IMR-90 (cell line): ENCODE measurements around the gene SOX1. TPM values are rescaled to one million over a fixed set of nuclear protein-coding genes. Genes with fewer than 3 reads are reported as not detected.

ENCODE experiments used
- ATAC-seq: fragments of 200-7000 bp; cut with Tn5 transposase; 2 replicates; pipeline ENCODE4 v1.9.1; 2020; ENCODE audit warnings: low read depth, mild to moderate bottlenecking, moderate library complexity
- BruUV-seq: library from RNA; stranded (reverse); fragments of 400-500 nt; replicated peaks from 2 replicates; lab custom pipeline; 2021; lab: Mats Ljungman, UMichigan
- CTCF ChIA-PET: fragments of 300-600 bp; formaldehyde crosslinking; extraction: SDS; loops from one replicate; lab custom pipeline; 2021; ENCODE audit warnings: antibody characterized with exemption; lab: Yijun Ruan, JAX
- POLR2A ChIA-PET: fragments of 300-600 bp; sonication (Branson Sonifier 250); formaldehyde crosslinking; loops from one replicate; lab custom pipeline; 2022; ENCODE audit warnings: antibody characterized with exemption; ENCODE audit not compliant: unreplicated experiment; lab: Charles Lee
- DNase-seq: peaks from one replicate; pipeline ENCODE4 v3.0.0; 2013
- H2AFZ ChIP-seq: replicated peaks from 2 replicates; pipeline ENCODE3; 2013; ENCODE audit warnings: low read length, mild to moderate bottlenecking; ENCODE audit not compliant: poor library complexity
- H2AK5ac ChIP-seq: 2 replicates; pipeline ENCODE4 v1.6.1; 2013; ENCODE audit warnings: low read depth, low read length, inconsistent platforms
- H2AK9ac ChIP-seq: replicated peaks from 2 replicates; pipeline ENCODE3; 2013; ENCODE audit warnings: mild to moderate bottlenecking, low read depth, low read length, moderate library complexity; ENCODE audit not compliant: poor library complexity
- H2BK120ac ChIP-seq: 2 replicates; pipeline ENCODE4 v1.6.1; 2013; ENCODE audit warnings: low read depth, low read length, inconsistent platforms
- H2BK15ac ChIP-seq: 3 replicates; pipeline ENCODE4 v1.6.1; 2013; ENCODE audit warnings: low read depth, low read length, inconsistent platforms
- H2BK20ac ChIP-seq: 2 replicates; pipeline ENCODE4 v1.6.1; 2013; ENCODE audit warnings: low read depth, mild to moderate bottlenecking, inconsistent platforms, low read length, moderate library complexity
- H2BK5ac ChIP-seq: 2 replicates; pipeline ENCODE4 v1.6.1; 2013; ENCODE audit warnings: mild to moderate bottlenecking, low read depth, low read length, inconsistent platforms; ENCODE audit not compliant: poor library complexity, severe bottlenecking
- H3K14ac ChIP-seq: replicated peaks from 2 replicates; pipeline ENCODE4 v1.6.1; 2013; ENCODE audit warnings: low read depth, low read length, inconsistent platforms
- H3K18ac ChIP-seq: 2 replicates; pipeline ENCODE4 v1.6.1; 2013; ENCODE audit warnings: low read depth, low read length, control low read depth
- H3K23ac ChIP-seq: 2 replicates; pipeline ENCODE4 v1.6.1; 2013; ENCODE audit warnings: low read depth, low read length, inconsistent platforms
- H3K27ac ChIP-seq: 2 replicates; pipeline ENCODE4 v1.5.1; 2013; ENCODE audit warnings: mild to moderate bottlenecking, control low read depth, low read length; ENCODE audit not compliant: insufficient read depth
- H3K27me3 ChIP-seq: 2 replicates; pipeline ENCODE4 v1.6.1; 2013; ENCODE audit warnings: low read length; ENCODE audit not compliant: control insufficient read depth, insufficient read depth
- H3K36me3 ChIP-seq: 2 replicates; pipeline ENCODE4 v1.6.1; 2013; ENCODE audit warnings: low read length, mixed read lengths; ENCODE audit not compliant: control insufficient read depth, insufficient read depth
- H3K4ac ChIP-seq: 2 replicates; pipeline ENCODE4 v1.6.1; 2013; ENCODE audit warnings: low read depth, low read length, inconsistent platforms
- H3K4me1 ChIP-seq: 2 replicates; pipeline ENCODE4 v1.6.1; 2013; ENCODE audit warnings: low read length, mixed read lengths; ENCODE audit not compliant: control insufficient read depth, insufficient read depth
- H3K4me2 ChIP-seq: 2 replicates; pipeline ENCODE4 v1.6.1; 2013; ENCODE audit warnings: low read depth, mild to moderate bottlenecking, control low read depth, low read length, moderate library complexity
- H3K4me3 ChIP-seq: 2 replicates; pipeline ENCODE4 v1.5.1; 2013; ENCODE audit warnings: low read depth, mild to moderate bottlenecking, control low read depth, low read length, moderate library complexity; ENCODE audit not compliant: insufficient read depth
- H3K56ac ChIP-seq: 2 replicates; pipeline ENCODE4 v1.6.1; 2013; ENCODE audit warnings: low read length, inconsistent platforms; ENCODE audit not compliant: insufficient read depth; ENCODE audit errors: extremely low read depth
- H3K79me1 ChIP-seq, 2 experiments: 2 replicates each; pipeline ENCODE4 v1.6.1; 2013; ENCODE audit warnings: low read length in 2 of 2, inconsistent platforms in 1 of 2, low read depth in 1 of 2
- H3K9ac ChIP-seq: 2 replicates; pipeline ENCODE4 v1.6.1; 2013; ENCODE audit warnings: low read depth, low read length, control low read depth
- H3K9me1 ChIP-seq: 2 replicates; pipeline ENCODE4 v1.6.1; 2013; ENCODE audit warnings: low read length, inconsistent platforms; ENCODE audit not compliant: insufficient read depth
- H3K9me3 ChIP-seq: 2 replicates; pipeline ENCODE4 v1.6.1; 2013; ENCODE audit warnings: low read length; ENCODE audit not compliant: control insufficient read depth, insufficient read depth
- H4K20me1 ChIP-seq: 2 replicates; pipeline ENCODE4 v1.6.1; 2013; ENCODE audit warnings: low read length, inconsistent platforms; ENCODE audit not compliant: insufficient read depth
- H4K5ac ChIP-seq: 2 replicates; pipeline ENCODE4 v1.6.1; 2013; ENCODE audit warnings: mild to moderate bottlenecking, low read depth, low read length, control low read depth
- H4K8ac ChIP-seq, 2 experiments: 2 replicates each; pipeline ENCODE4 v1.6.1; 2013; ENCODE audit warnings: low read depth in 2 of 2, low read length in 2 of 2, control low read depth in 1 of 2, inconsistent platforms in 1 of 2
- H4K91ac ChIP-seq: 2 replicates; pipeline ENCODE4 v1.6.1; 2013; ENCODE audit warnings: low read depth, low read length, inconsistent platforms; ENCODE audit not compliant: insufficient read depth
- BHLHE40 ChIP-seq: fragments of 150-350 bp; IDR thresholded peaks from 2 replicates; pipeline ENCODE4 v1.6.1; 2016; ENCODE audit warnings: mild to moderate bottlenecking, low read depth, low read length
- CEBPB ChIP-seq: IDR thresholded peaks from 2 replicates; pipeline ENCODE4 v1.6.1; 2012; ENCODE audit warnings: low read depth, low read length, improper control_type of control experiment
- CTCF ChIP-seq: conservative IDR thresholded peaks from 2 replicates; pipeline ENCODE4 v1.5.1; 2012; ENCODE audit warnings: mild to moderate bottlenecking, low read depth, low read length, improper control_type of control experiment
- FOS ChIP-seq: fragments of 150-350 bp; IDR thresholded peaks from 2 replicates; pipeline ENCODE4 v1.6.1; 2016; ENCODE audit warnings: low read depth, low read length
- MAFK ChIP-seq: IDR thresholded peaks from 2 replicates; pipeline ENCODE4 v1.6.1; 2012; ENCODE audit warnings: low read depth, low read length, improper control_type of control experiment
- MAZ ChIP-seq: IDR thresholded peaks from 2 replicates; pipeline ENCODE4 v1.6.1; 2012; ENCODE audit warnings: low read depth, mild to moderate bottlenecking, low read length, improper control_type of control experiment, moderate library complexity, borderline replicate concordance
- MXI1 ChIP-seq: IDR thresholded peaks from 2 replicates; pipeline ENCODE4 v1.6.1; 2012; ENCODE audit warnings: low read depth, mild to moderate bottlenecking, low read length, moderate library complexity, borderline replicate concordance
- NFE2L2 ChIP-seq: fragments of 150-350 bp; IDR thresholded peaks from 2 replicates; pipeline ENCODE4 v1.6.1; 2016; ENCODE audit warnings: low read depth, mild to moderate bottlenecking, low read length
- RAD21 ChIP-seq: IDR thresholded peaks from 2 replicates; pipeline ENCODE4 v1.6.1; 2012; ENCODE audit warnings: low read length, improper control_type of control experiment
- RFX5 ChIP-seq: IDR thresholded peaks from 2 replicates; pipeline ENCODE4 v1.8.0; 2012; ENCODE audit warnings: low read depth, mild to moderate bottlenecking, low read length, moderate library complexity
- SMC3 ChIP-seq: fragments of 150-350 bp; IDR thresholded peaks from 2 replicates; pipeline ENCODE4 v1.6.1; 2016; ENCODE audit warnings: low read depth, mild to moderate bottlenecking, antibody characterized with exemption, low read length, moderate library complexity
- whole genome bisulfite sequencing, 2 experiments: methylation state at CpG; one replicate each; pipeline versions ENCODE4 v1.1.5 to v1.1.7; 2013; ENCODE audit warnings: missing lambda C conversion rate in 2 of 2; ENCODE audit not compliant: insufficient read length in 1 of 2; ENCODE audit errors: extremely low coverage in 2 of 2; 5-methylcytosine and 5-hydroxymethylcytosine counted together
- dilution Hi-C: fragments of 300-500 bp; cut with HindIII; formaldehyde crosslinking; loops from one replicate; pipeline ENCODE4 v1.14.3; 2018; ENCODE audit warnings: low sequenced_read_pairs; ENCODE audit not compliant: unreplicated experiment
- in situ Hi-C: fragments of 300-500 bp; cut with MboI; formaldehyde crosslinking; loops from 3 replicates; pipeline ENCODE4 v1.14.3; 2019; ENCODE audit warnings: low sequenced_read_pairs, inconsistent platforms, mixed read lengths
- intact Hi-C: fragments of 100-400 bp; cut with micrococcal nuclease; formaldehyde crosslinking; loops from 2 replicates; pipeline ENCODE4 v1.10.0; 2022
- polyA plus RNA-seq, 3 experiments: library from polyadenylated mRNA; depleted of rRNA; stranded (reverse); fragments of >200 nt; gene quantifications; 2 replicates each; pipeline ENCODE4 v1.2.3, GENCODE V29; 2012; ENCODE audit warnings: low replicate concordance in 1 of 3
- total RNA-seq: library from RNA; depleted of rRNA; stranded (reverse); fragments of >200 nt; gene quantifications from 2 replicates; pipeline ENCODE4 v1.2.3, GENCODE V29; 2012

Gene SOX1
- total and polyA plus RNA-seq, 2 of the 4 experiments (the other 2 are of a cell fraction): not detected

DNA sequence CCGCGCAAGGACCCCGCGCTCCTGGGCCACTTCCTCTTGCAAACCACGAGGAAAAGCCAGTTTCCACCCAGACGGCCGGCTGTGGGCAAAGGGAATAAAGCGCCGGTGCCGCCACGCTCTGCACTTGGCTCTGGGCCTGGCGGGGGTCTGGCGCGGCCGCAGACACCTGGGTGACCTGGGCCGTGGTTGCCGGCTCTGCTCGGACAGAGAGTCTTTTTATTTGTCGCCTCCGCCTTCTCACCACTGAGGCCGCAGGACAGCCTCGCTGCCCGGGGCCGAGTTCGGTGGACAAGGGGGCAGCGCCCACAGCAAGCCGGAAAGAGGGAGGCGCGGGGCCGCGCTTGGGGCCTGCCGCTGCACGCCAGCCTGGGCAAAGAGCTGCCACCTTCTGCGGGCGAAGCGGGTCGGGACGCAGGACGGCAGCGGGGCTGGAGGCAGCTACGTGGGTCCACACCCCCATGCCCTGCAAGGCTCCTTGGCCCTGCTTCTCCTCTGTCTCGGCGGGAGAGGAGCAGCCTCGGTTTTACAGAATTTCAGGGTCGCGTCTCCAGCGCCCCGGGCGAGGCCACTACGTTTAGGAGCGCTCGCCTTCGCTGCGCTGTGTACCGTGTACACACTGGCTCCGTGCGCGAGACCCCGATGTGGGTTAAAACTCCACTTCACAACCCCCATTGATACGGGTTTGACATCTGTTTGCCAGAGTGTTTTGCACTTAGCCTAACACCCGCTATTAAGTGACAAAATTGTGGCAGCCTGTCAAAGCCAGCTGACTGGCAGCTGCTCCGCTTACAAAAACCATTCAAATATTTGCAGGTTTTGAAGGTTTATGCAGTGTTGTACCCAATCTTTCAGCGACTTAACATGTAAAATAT is 13.0 kb upstream of the SOX1 start (continued):
- TF ChIP-seq FOS: no peak

- H3K4ac ChIP-seq: no peak overlapping the region
- WGBS, 2 experiments: 0% methylated on average over 6 of the region's 10 CpGs; no CpG with 5 or more reads in 1 of the 2 experiments
- DNase-seq (no peak), ATAC-seq (no peak)
- TF ChIP-seq FOS (no peak), MAFK (no peak), SMC3 (no peak), RAD21 (no peak), MXI1 (no peak), CTCF (no peak), CEBPB (no peak), MAZ (no peak), RFX5 (no peak), NFE2L2 (no peak), BHLHE40 (no peak)
- H3K9ac ChIP-seq: no peak overlapping the region
- H3K79me1 ChIP-seq: no peaks in the 10 kb centered on the region
- no peak overlapping the region for H2BK15ac ChIP-seq
- H4K5ac ChIP-seq: no peak overlapping the region
- H3K4me1 ChIP-seq: no peaks in the 10 kb centered on the region
- H3K56ac ChIP-seq: no peak overlapping the region
- H3K9me3 ChIP-seq: 0 out of 2 replicates have a peak, but pooled peaks cover 2% of the 10 kb centered on the region
- H4K20me1 ChIP-seq: no peaks in the 10 kb centered on the region
- no peak overlapping the region for H3K18ac ChIP-seq
- no peak overlapping the region for H3K4me2 ChIP-seq
- no peak overlapping the region for H4K8ac ChIP-seq
- no peaks in the 10 kb centered on the region for H3K9me1 ChIP-seq
- H3K23ac ChIP-seq: no peak overlapping the region
- H2BK120ac ChIP-seq: no peak overlapping the region
- H3K14ac ChIP-seq: no peak overlapping the region
- H3K27me3 ChIP-seq: peaks cover 64% of the 10 kb centered on the region
- H2AK9ac ChIP-seq: no peak overlapping the region
- intact Hi-C loops (no loop called here), dilution Hi-C loops (no loop called here), in situ Hi-C loops (no loop called here)
- H3K4me3 ChIP-seq: no peak overlapping the region
- no peak overlapping the region for H2AFZ ChIP-seq
- H2BK20ac ChIP-seq: no peak overlapping the region
- ChIA-PET POLR2A (no interaction called here), CTCF (no interaction called here)
- H4K91ac ChIP-seq: no peak overlapping the region
- no peak overlapping the region for H2BK5ac ChIP-seq
- BruUV-seq: no TSS peak
- H3K36me3 ChIP-seq: no peaks in the 10 kb centered on the region
- no peak overlapping the region for H3K27ac ChIP-seq
- no peak overlapping the region for H2AK5ac ChIP-seq
These were observed 12.3 kb upstream of the SOX1 start for GRCh38 chr13:112054616-112055015.
